ENCODE results near the gene SETD7.

Gene SETD7

DNA sequence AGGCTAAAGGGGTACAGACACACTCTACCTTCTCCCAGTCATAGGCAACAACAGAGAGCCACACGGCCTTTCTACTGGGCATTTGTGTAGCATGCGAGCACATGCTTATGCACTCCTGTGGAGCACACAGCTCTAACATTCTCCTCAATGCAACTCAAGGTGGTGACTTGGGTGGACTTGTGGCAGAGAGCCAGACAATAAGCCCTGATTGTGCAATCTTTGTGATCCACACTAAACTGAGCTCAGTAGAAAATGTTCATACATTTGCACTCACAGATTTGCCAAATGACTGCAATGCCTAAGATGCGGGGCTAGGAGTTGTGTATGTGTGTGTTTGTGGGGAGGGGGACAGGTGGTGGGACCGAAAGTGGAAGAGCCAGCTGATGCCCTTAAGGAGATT lies 31.4 kb upstream of the SETD7 start:
- TF ChIP-seq GATA3 (IDR thresholded peaks at IDR 0.05; ENCODE audit: low read depth, low read length) (no peak), GATA2 (IDR thresholded peaks at IDR 0.05; ENCODE audit: low read depth, low read length) (no peak)

GRCh38 chr4:139585473-139585872 lies 29.5 kb upstream of the SETD7 start:
- TF ChIP-seq GATA3 (IDR thresholded peaks at IDR 0.05; ENCODE audit: low read depth, low read length), result no peak
- no peak for TF ChIP-seq GATA2 (IDR thresholded peaks at IDR 0.05; ENCODE audit: low read depth, low read length)

GRCh38 chr4:139584784-139585183 lies 28.8 kb upstream of the SETD7 start:
- TF ChIP-seq GATA2 (IDR thresholded peaks at IDR 0.05; ENCODE audit: low read depth, low read length) (no peak), GATA3 (IDR thresholded peaks at IDR 0.05; ENCODE audit: low read depth, low read length) (no peak)

DNA sequence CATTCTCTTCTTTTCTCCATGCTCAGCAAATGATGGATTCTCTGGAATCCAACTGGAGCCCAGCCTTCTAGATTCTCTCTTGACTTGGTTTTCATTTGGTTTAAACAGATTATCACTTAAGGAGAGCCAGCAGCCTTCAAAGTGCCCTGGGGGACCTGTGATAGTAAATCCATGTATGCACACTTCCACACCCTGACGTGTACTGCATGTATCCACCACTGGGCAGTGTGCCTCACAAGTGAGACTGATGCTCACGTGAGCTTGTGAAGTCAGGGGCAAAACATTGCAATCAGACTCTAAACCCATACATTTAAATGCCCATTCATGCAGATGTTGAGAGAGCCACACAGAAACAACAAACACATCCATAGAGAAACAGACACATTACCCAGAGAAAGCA lies 28.0 kb upstream of the SETD7 start:
- TF ChIP-seq GATA2 (IDR thresholded peaks at IDR 0.05; ENCODE audit: low read depth, low read length) (no peak), GATA3 (IDR thresholded peaks at IDR 0.05; ENCODE audit: low read depth, low read length) (no peak)

GRCh38 chr4:139582044-139582443 lies 26.0 kb upstream of the SETD7 start:
- no peak for TF ChIP-seq GATA3 (IDR thresholded peaks at IDR 0.05; ENCODE audit: low read depth, low read length)

- TF ChIP-seq GATA3 (IDR thresholded peaks at IDR 0.05; ENCODE audit: low read depth, low read length) (no peak), GATA2 (IDR thresholded peaks at IDR 0.05; ENCODE audit: low read depth, low read length) (no peak)
Observed at GRCh38 chr4:139581096-139581495, 25.1 kb upstream of the SETD7 start.

- TF ChIP-seq GATA3 (IDR thresholded peaks at IDR 0.05; ENCODE audit: low read depth, low read length) (no peak), GATA2 (IDR thresholded peaks at IDR 0.05; ENCODE audit: low read depth, low read length) (no peak)
Observed at GRCh38 chr4:139576219-139576618, 20.2 kb upstream of the SETD7 start.

- TF ChIP-seq GATA2 (IDR thresholded peaks at IDR 0.05; ENCODE audit: low read depth, low read length) (no peak), GATA3 (IDR thresholded peaks at IDR 0.05; ENCODE audit: low read depth, low read length) (no peak)
Observed at GRCh38 chr4:139575072-139575471, 19.1 kb upstream of the SETD7 start.

GRCh38 chr4:139574641-139575040 lies 18.6 kb upstream of the SETD7 start:
- TF ChIP-seq GATA2 (IDR thresholded peaks at IDR 0.05; ENCODE audit: low read depth, low read length) (no peak), GATA3 (IDR thresholded peaks at IDR 0.05; ENCODE audit: low read depth, low read length) (no peak)

- TF ChIP-seq GATA3 (IDR thresholded peaks at IDR 0.05; ENCODE audit: low read depth, low read length) (no peak), GATA2 (IDR thresholded peaks at IDR 0.05; ENCODE audit: low read depth, low read length) (no peak)
Observed at GRCh38 chr4:139568206-139568955, 12.4 kb upstream of the SETD7 start.

DNA sequence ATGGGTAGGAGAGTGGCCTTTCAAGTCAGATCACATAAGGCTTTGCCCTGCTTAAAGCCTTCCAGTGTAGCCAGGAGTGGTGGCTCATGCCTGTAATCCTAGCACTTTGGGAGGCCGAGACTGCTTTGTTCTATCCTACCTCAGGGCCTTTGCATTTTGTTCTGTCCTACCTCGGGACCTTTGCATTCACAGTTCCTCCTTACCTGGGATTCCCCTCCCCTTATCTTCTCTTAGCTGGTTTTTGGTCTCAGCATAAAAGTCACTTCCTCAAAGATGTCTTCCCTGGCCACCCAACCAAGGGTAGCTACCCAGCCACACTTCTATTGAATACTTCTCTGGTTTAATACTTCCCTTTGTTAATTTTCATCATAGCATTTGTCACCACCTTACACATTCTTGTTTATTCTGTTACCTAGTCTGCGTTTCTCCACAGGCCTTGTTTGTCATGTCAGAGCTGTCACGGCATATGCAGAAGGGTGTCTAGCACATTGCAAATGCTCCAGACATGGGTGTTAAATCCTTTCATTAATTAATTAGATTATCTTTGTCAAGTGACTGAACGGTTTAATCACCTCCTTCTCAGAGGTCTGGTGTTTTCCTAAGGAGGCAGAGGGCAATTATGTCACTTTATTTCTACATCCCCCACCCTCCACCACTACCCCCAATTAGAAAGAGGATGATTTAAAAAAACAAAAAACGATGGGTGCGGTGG lies 11.3 kb upstream of the SETD7 start:
- TF ChIP-seq GATA2 (IDR thresholded peaks at IDR 0.05; ENCODE audit: low read depth, low read length) (no peak), GATA3 (IDR thresholded peaks at IDR 0.05; ENCODE audit: low read depth, low read length) (no peak)

GRCh38 chr4:139564502-139564901 lies 8.5 kb upstream of the SETD7 start:
- TF ChIP-seq GATA2 (IDR thresholded peaks at IDR 0.05; ENCODE audit: low read depth, low read length) (no peak), GATA3 (IDR thresholded peaks at IDR 0.05; ENCODE audit: low read depth, low read length) (no peak)

GRCh38 chr4:139563515-139563914 lies 7.5 kb upstream of the SETD7 start:
- no peak for TF ChIP-seq GATA3 (IDR thresholded peaks at IDR 0.05; ENCODE audit: low read depth, low read length)
- TF ChIP-seq GATA2 (IDR thresholded peaks at IDR 0.05; ENCODE audit: low read depth, low read length), result no peak

- TF ChIP-seq GATA3 (IDR thresholded peaks at IDR 0.05; ENCODE audit: low read depth, low read length), result no peak
- TF ChIP-seq GATA2 (IDR thresholded peaks at IDR 0.05; ENCODE audit: low read depth, low read length), result no peak
Observed at GRCh38 chr4:139562839-139563238, 6.8 kb upstream of the SETD7 start.

- no peak for TF ChIP-seq GATA2 (IDR thresholded peaks at IDR 0.05; ENCODE audit: low read depth, low read length)
- no peak for TF ChIP-seq GATA3 (IDR thresholded peaks at IDR 0.05; ENCODE audit: low read depth, low read length)
Observed at GRCh38 chr4:139562067-139562684, 6.2 kb upstream of the SETD7 start.
